IMR-90 (cell line): Measurements from ENCODE around the gene LSMEM2. TPM values are rescaled to one million over a fixed set of nuclear protein-coding genes. Genes with fewer than 3 reads are reported as not detected.

Experiments
- ATAC-seq: fragments of 200-7000 bp; cut with Tn5 transposase; 2 replicates; pipeline ENCODE4 v1.9.1; 2020; ENCODE audit warnings: low read depth, mild to moderate bottlenecking, moderate library complexity
- BruUV-seq: library from RNA; stranded (reverse); fragments of 400-500 nt; replicated peaks from 2 replicates; lab custom pipeline; 2021; lab: Mats Ljungman, UMichigan
- CTCF ChIA-PET: fragments of 300-600 bp; formaldehyde crosslinking; extraction: SDS; loops from one replicate; lab custom pipeline; 2021; ENCODE audit warnings: antibody characterized with exemption; lab: Yijun Ruan, JAX
- POLR2A ChIA-PET: fragments of 300-600 bp; sonication (Branson Sonifier 250); formaldehyde crosslinking; loops from one replicate; lab custom pipeline; 2022; ENCODE audit warnings: antibody characterized with exemption; ENCODE audit not compliant: unreplicated experiment; lab: Charles Lee
- DNase-seq: peaks from one replicate; pipeline ENCODE4 v3.0.0; 2013
- H2AFZ ChIP-seq: replicated peaks from 2 replicates; pipeline ENCODE3; 2013; ENCODE audit warnings: low read length, mild to moderate bottlenecking; ENCODE audit not compliant: poor library complexity
- H2AK5ac ChIP-seq: 2 replicates; pipeline ENCODE4 v1.6.1; 2013; ENCODE audit warnings: low read depth, low read length, inconsistent platforms
- H2AK9ac ChIP-seq: replicated peaks from 2 replicates; pipeline ENCODE3; 2013; ENCODE audit warnings: mild to moderate bottlenecking, low read depth, low read length, moderate library complexity; ENCODE audit not compliant: poor library complexity
- H2BK120ac ChIP-seq: 2 replicates; pipeline ENCODE4 v1.6.1; 2013; ENCODE audit warnings: low read depth, low read length, inconsistent platforms
- H2BK15ac ChIP-seq: 3 replicates; pipeline ENCODE4 v1.6.1; 2013; ENCODE audit warnings: low read depth, low read length, inconsistent platforms
- H2BK20ac ChIP-seq: 2 replicates; pipeline ENCODE4 v1.6.1; 2013; ENCODE audit warnings: low read depth, mild to moderate bottlenecking, inconsistent platforms, low read length, moderate library complexity
- H2BK5ac ChIP-seq: 2 replicates; pipeline ENCODE4 v1.6.1; 2013; ENCODE audit warnings: mild to moderate bottlenecking, low read depth, low read length, inconsistent platforms; ENCODE audit not compliant: poor library complexity, severe bottlenecking
- H3K14ac ChIP-seq: replicated peaks from 2 replicates; pipeline ENCODE4 v1.6.1; 2013; ENCODE audit warnings: low read depth, low read length, inconsistent platforms
- H3K18ac ChIP-seq: 2 replicates; pipeline ENCODE4 v1.6.1; 2013; ENCODE audit warnings: low read depth, low read length, control low read depth
- H3K23ac ChIP-seq: 2 replicates; pipeline ENCODE4 v1.6.1; 2013; ENCODE audit warnings: low read depth, low read length, inconsistent platforms
- H3K27ac ChIP-seq: 2 replicates; pipeline ENCODE4 v1.5.1; 2013; ENCODE audit warnings: mild to moderate bottlenecking, control low read depth, low read length; ENCODE audit not compliant: insufficient read depth
- H3K27me3 ChIP-seq: 2 replicates; pipeline ENCODE4 v1.6.1; 2013; ENCODE audit warnings: low read length; ENCODE audit not compliant: control insufficient read depth, insufficient read depth
- H3K36me3 ChIP-seq: 2 replicates; pipeline ENCODE4 v1.6.1; 2013; ENCODE audit warnings: low read length, mixed read lengths; ENCODE audit not compliant: control insufficient read depth, insufficient read depth
- H3K4ac ChIP-seq: 2 replicates; pipeline ENCODE4 v1.6.1; 2013; ENCODE audit warnings: low read depth, low read length, inconsistent platforms
- H3K4me1 ChIP-seq: 2 replicates; pipeline ENCODE4 v1.6.1; 2013; ENCODE audit warnings: low read length, mixed read lengths; ENCODE audit not compliant: control insufficient read depth, insufficient read depth
- H3K4me2 ChIP-seq: 2 replicates; pipeline ENCODE4 v1.6.1; 2013; ENCODE audit warnings: low read depth, mild to moderate bottlenecking, control low read depth, low read length, moderate library complexity
- H3K4me3 ChIP-seq: 2 replicates; pipeline ENCODE4 v1.5.1; 2013; ENCODE audit warnings: low read depth, mild to moderate bottlenecking, control low read depth, low read length, moderate library complexity; ENCODE audit not compliant: insufficient read depth
- H3K56ac ChIP-seq: 2 replicates; pipeline ENCODE4 v1.6.1; 2013; ENCODE audit warnings: low read length, inconsistent platforms; ENCODE audit not compliant: insufficient read depth; ENCODE audit errors: extremely low read depth
- H3K79me1 ChIP-seq, 2 experiments: 2 replicates each; pipeline ENCODE4 v1.6.1; 2013; ENCODE audit warnings: low read length in 2 of 2, inconsistent platforms in 1 of 2, low read depth in 1 of 2
- H3K9ac ChIP-seq: 2 replicates; pipeline ENCODE4 v1.6.1; 2013; ENCODE audit warnings: low read depth, low read length, control low read depth
- H3K9me1 ChIP-seq: 2 replicates; pipeline ENCODE4 v1.6.1; 2013; ENCODE audit warnings: low read length, inconsistent platforms; ENCODE audit not compliant: insufficient read depth
- H3K9me3 ChIP-seq: 2 replicates; pipeline ENCODE4 v1.6.1; 2013; ENCODE audit warnings: low read length; ENCODE audit not compliant: control insufficient read depth, insufficient read depth
- H4K20me1 ChIP-seq: 2 replicates; pipeline ENCODE4 v1.6.1; 2013; ENCODE audit warnings: low read length, inconsistent platforms; ENCODE audit not compliant: insufficient read depth
- H4K5ac ChIP-seq: 2 replicates; pipeline ENCODE4 v1.6.1; 2013; ENCODE audit warnings: mild to moderate bottlenecking, low read depth, low read length, control low read depth
- H4K8ac ChIP-seq, 2 experiments: 2 replicates each; pipeline ENCODE4 v1.6.1; 2013; ENCODE audit warnings: low read depth in 2 of 2, low read length in 2 of 2, control low read depth in 1 of 2, inconsistent platforms in 1 of 2
- H4K91ac ChIP-seq: 2 replicates; pipeline ENCODE4 v1.6.1; 2013; ENCODE audit warnings: low read depth, low read length, inconsistent platforms; ENCODE audit not compliant: insufficient read depth
- BHLHE40 ChIP-seq: fragments of 150-350 bp; IDR thresholded peaks from 2 replicates; pipeline ENCODE4 v1.6.1; 2016; ENCODE audit warnings: mild to moderate bottlenecking, low read depth, low read length
- CEBPB ChIP-seq: IDR thresholded peaks from 2 replicates; pipeline ENCODE4 v1.6.1; 2012; ENCODE audit warnings: low read depth, low read length, improper control_type of control experiment
- CHD1 ChIP-seq: IDR thresholded peaks from 2 replicates; pipeline ENCODE4 v1.6.1; 2012; ENCODE audit warnings: low read depth, low read length, improper control_type of control experiment
- FOS ChIP-seq: fragments of 150-350 bp; IDR thresholded peaks from 2 replicates; pipeline ENCODE4 v1.6.1; 2016; ENCODE audit warnings: low read depth, low read length
- MAZ ChIP-seq: IDR thresholded peaks from 2 replicates; pipeline ENCODE4 v1.6.1; 2012; ENCODE audit warnings: low read depth, mild to moderate bottlenecking, low read length, improper control_type of control experiment, moderate library complexity, borderline replicate concordance
- MXI1 ChIP-seq: IDR thresholded peaks from 2 replicates; pipeline ENCODE4 v1.6.1; 2012; ENCODE audit warnings: low read depth, mild to moderate bottlenecking, low read length, moderate library complexity, borderline replicate concordance
- NFE2L2 ChIP-seq: fragments of 150-350 bp; IDR thresholded peaks from 2 replicates; pipeline ENCODE4 v1.6.1; 2016; ENCODE audit warnings: low read depth, mild to moderate bottlenecking, low read length
- POLR2A ChIP-seq: IDR thresholded peaks from 2 replicates; pipeline ENCODE4 v1.6.1; 2012; ENCODE audit warnings: mild to moderate bottlenecking, low read depth, low read length
- RAD21 ChIP-seq: IDR thresholded peaks from 2 replicates; pipeline ENCODE4 v1.6.1; 2012; ENCODE audit warnings: low read length, improper control_type of control experiment
- RCOR1 ChIP-seq: IDR thresholded peaks from 2 replicates; pipeline ENCODE4 v1.6.1; 2012; ENCODE audit warnings: mild to moderate bottlenecking, low read length, improper control_type of control experiment; ENCODE audit not compliant: insufficient replicate concordance
- RFX5 ChIP-seq: IDR thresholded peaks from 2 replicates; pipeline ENCODE4 v1.8.0; 2012; ENCODE audit warnings: low read depth, mild to moderate bottlenecking, low read length, moderate library complexity
- WGBS, 2 experiments: methylation state at CpG; one replicate each; pipeline versions ENCODE4 v1.1.5 to v1.1.7; 2013; ENCODE audit warnings: missing lambda C conversion rate in 2 of 2; ENCODE audit not compliant: insufficient read length in 1 of 2; ENCODE audit errors: extremely low coverage in 2 of 2; 5-methylcytosine and 5-hydroxymethylcytosine counted together
- dilution Hi-C: fragments of 300-500 bp; cut with HindIII; formaldehyde crosslinking; loops from one replicate; pipeline ENCODE4 v1.14.3; 2018; ENCODE audit warnings: low sequenced_read_pairs; ENCODE audit not compliant: unreplicated experiment
- in situ Hi-C: fragments of 300-500 bp; cut with MboI; formaldehyde crosslinking; loops from 3 replicates; pipeline ENCODE4 v1.14.3; 2019; ENCODE audit warnings: low sequenced_read_pairs, inconsistent platforms, mixed read lengths
- intact Hi-C: fragments of 100-400 bp; cut with micrococcal nuclease; formaldehyde crosslinking; loops from 2 replicates; pipeline ENCODE4 v1.10.0; 2022
- polyA plus RNA-seq, 3 experiments: library from polyadenylated mRNA; depleted of rRNA; stranded (reverse); fragments of >200 nt; gene quantifications; 2 replicates each; pipeline ENCODE4 v1.2.3, GENCODE V29; 2012; ENCODE audit warnings: low replicate concordance in 1 of 3
- total RNA-seq: library from RNA; depleted of rRNA; stranded (reverse); fragments of >200 nt; gene quantifications from 2 replicates; pipeline ENCODE4 v1.2.3, GENCODE V29; 2012
- TF ChIP-seq, protein P1 (sequence below): conservative IDR thresholded peaks from 2 replicates; pipeline ENCODE4 v1.5.1; 2012; ENCODE audit warnings: mild to moderate bottlenecking, low read depth, low read length, improper control_type of control experiment
- TF ChIP-seq, protein P2 (sequence below): fragments of 150-350 bp; IDR thresholded peaks from 2 replicates; pipeline ENCODE4 v1.6.1; 2017; ENCODE audit warnings: mild to moderate bottlenecking, antibody characterized with exemption, low read length, low read depth
- TF ChIP-seq, protein P3 (sequence below): fragments of 150-350 bp; IDR thresholded peaks from 2 replicates; pipeline ENCODE4 v1.6.1; 2016; ENCODE audit warnings: low read depth, mild to moderate bottlenecking, low read length, moderate library complexity, borderline replicate concordance

LSMEM2 gene
- total and polyA plus RNA-seq, 2 of the 4 experiments (the other 2 are of a cell fraction): under 0.01 TPM; not detected in 1

DNA sequence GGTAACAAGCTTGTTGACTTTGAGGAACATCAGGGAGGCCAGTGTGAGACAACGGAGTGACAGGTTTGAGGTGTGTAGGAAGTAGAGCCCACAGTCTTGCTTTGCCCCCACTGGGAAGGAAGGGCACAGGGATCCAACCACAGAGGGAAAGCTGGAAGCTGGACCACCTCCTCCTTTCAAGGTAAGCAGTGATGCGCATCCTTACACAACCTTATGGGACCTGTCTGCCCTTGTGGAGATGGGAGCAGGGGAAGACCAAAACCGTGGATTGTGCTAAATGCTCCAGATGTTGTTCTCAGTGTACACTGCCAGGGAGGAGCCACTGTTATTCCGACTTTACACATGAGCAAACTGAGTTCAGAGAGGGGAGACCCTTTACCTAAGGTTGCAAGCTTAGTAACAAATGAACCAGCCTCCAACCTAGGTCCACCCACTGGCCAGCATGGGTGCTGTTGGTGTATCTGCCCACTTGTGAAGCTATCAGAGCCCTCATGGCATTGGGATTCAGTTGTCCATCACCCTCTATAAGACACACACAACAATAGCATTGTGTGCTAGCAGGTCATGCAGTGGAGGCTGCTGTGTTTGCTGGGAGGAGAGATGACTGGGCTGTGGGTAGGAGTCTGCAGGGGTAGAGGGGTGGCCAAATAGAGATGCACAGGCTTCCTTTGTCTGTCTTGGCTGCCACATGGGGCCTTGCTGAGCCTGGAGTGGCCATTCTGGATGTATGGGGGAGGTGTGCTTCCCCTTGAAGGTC is 586 bp upstream of the LSMEM2 start:
- no peak overlapping the region for H4K5ac ChIP-seq
- 0 out of 2 replicates have a peak overlapping the region, but pooled peaks have one; percentile 5 for H2AK5ac ChIP-seq
- H2BK15ac ChIP-seq: no peak overlapping the region
- no peak overlapping the region for H3K4me3 ChIP-seq
- H3K9ac ChIP-seq: no peak overlapping the region
- BruUV-seq: no TSS peak
- ATAC-seq (peak; percentile 5; the same call in 1 of the 2 replicates), DNase-seq (no peak)
- H2BK20ac ChIP-seq: no peak overlapping the region
- H4K8ac ChIP-seq: no peak overlapping the region
- TF ChIP-seq, protein P1, sequence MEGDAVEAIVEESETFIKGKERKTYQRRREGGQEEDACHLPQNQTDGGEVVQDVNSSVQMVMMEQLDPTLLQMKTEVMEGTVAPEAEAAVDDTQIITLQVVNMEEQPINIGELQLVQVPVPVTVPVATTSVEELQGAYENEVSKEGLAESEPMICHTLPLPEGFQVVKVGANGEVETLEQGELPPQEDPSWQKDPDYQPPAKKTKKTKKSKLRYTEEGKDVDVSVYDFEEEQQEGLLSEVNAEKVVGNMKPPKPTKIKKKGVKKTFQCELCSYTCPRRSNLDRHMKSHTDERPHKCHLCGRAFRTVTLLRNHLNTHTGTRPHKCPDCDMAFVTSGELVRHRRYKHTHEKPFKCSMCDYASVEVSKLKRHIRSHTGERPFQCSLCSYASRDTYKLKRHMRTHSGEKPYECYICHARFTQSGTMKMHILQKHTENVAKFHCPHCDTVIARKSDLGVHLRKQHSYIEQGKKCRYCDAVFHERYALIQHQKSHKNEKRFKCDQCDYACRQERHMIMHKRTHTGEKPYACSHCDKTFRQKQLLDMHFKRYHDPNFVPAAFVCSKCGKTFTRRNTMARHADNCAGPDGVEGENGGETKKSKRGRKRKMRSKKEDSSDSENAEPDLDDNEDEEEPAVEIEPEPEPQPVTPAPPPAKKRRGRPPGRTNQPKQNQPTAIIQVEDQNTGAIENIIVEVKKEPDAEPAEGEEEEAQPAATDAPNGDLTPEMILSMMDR: no peak
- TF ChIP-seq BHLHE40 (no peak), MAZ (no peak), CEBPB (no peak), FOS (no peak), POLR2A (no peak), CHD1 (no peak), NFE2L2 (no peak), RCOR1 (no peak), RAD21 (no peak), RFX5 (no peak), MXI1 (no peak)
- TF ChIP-seq, protein P2, sequence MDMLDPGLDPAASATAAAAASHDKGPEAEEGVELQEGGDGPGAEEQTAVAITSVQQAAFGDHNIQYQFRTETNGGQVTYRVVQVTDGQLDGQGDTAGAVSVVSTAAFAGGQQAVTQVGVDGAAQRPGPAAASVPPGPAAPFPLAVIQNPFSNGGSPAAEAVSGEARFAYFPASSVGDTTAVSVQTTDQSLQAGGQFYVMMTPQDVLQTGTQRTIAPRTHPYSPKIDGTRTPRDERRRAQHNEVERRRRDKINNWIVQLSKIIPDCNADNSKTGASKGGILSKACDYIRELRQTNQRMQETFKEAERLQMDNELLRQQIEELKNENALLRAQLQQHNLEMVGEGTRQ: no peak
- TF ChIP-seq, protein P3, sequence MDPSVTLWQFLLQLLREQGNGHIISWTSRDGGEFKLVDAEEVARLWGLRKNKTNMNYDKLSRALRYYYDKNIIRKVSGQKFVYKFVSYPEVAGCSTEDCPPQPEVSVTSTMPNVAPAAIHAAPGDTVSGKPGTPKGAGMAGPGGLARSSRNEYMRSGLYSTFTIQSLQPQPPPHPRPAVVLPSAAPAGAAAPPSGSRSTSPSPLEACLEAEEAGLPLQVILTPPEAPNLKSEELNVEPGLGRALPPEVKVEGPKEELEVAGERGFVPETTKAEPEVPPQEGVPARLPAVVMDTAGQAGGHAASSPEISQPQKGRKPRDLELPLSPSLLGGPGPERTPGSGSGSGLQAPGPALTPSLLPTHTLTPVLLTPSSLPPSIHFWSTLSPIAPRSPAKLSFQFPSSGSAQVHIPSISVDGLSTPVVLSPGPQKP: no peak
- no peaks in the 10 kb centered on the region for H3K9me1 ChIP-seq
- H2AFZ ChIP-seq: no peak overlapping the region
- POLR2A ChIA-PET: interaction anchor here (0.6 kb wide), 1 partner anchor 1014 kb away, joined by 16 read pairs; no protein-coding TSS in a partner anchor
- no peak overlapping the region for H3K14ac ChIP-seq
- H3K4ac ChIP-seq: no peak overlapping the region
- peak overlapping the region; percentile 50 for H2AK9ac ChIP-seq
- no peaks in the 10 kb centered on the region for H4K20me1 ChIP-seq
- in situ Hi-C loops (no loop called here), intact Hi-C loops (no loop called here), dilution Hi-C loops (no loop called here)
- H2BK5ac ChIP-seq: no peak overlapping the region
- H3K4me2 ChIP-seq: no peak overlapping the region
- CTCF ChIA-PET: no interaction called here
- H3K27me3 ChIP-seq: no peaks in the 10 kb centered on the region
- no peak overlapping the region for H3K23ac ChIP-seq
- peaks cover 18% of the 10 kb centered on the region; the same call in 1 of the 2 replicates for H3K36me3 ChIP-seq
- no peaks in the 10 kb centered on the region for H3K4me1 ChIP-seq
- H3K27ac ChIP-seq: no peak overlapping the region
- no peak overlapping the region for H3K18ac ChIP-seq
- no peaks in the 10 kb centered on the region for H3K9me3 ChIP-seq
- H2BK120ac ChIP-seq: no peak overlapping the region
- H3K56ac ChIP-seq: no peak overlapping the region
- 56% methylated on average over 1 of the region's 4 CpGs; no CpG with 5 or more reads in 1 of the 2 experiments for WGBS, 2 experiments
- H4K91ac ChIP-seq: no peak overlapping the region
- no peaks in the 10 kb centered on the region for H3K79me1 ChIP-seq
